GM19463 (cell line): Measurements from ENCODE around the gene RNFT2.

Experiments
- ATAC-seq: cut with Tn5 transposase; IDR thresholded peaks from one replicate; pipeline ENCODE4 v1.9.1; 2021; ENCODE audit warnings: mild to moderate bottlenecking, moderate library complexity; ENCODE audit not compliant: unreplicated experiment

Gene RNFT2, protein sequence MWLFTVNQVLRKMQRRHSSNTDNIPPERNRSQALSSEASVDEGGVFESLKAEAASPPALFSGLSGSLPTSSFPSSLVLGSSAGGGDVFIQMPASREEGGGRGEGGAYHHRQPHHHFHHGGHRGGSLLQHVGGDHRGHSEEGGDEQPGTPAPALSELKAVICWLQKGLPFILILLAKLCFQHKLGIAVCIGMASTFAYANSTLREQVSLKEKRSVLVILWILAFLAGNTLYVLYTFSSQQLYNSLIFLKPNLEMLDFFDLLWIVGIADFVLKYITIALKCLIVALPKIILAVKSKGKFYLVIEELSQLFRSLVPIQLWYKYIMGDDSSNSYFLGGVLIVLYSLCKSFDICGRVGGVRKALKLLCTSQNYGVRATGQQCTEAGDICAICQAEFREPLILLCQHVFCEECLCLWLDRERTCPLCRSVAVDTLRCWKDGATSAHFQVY

DNA sequence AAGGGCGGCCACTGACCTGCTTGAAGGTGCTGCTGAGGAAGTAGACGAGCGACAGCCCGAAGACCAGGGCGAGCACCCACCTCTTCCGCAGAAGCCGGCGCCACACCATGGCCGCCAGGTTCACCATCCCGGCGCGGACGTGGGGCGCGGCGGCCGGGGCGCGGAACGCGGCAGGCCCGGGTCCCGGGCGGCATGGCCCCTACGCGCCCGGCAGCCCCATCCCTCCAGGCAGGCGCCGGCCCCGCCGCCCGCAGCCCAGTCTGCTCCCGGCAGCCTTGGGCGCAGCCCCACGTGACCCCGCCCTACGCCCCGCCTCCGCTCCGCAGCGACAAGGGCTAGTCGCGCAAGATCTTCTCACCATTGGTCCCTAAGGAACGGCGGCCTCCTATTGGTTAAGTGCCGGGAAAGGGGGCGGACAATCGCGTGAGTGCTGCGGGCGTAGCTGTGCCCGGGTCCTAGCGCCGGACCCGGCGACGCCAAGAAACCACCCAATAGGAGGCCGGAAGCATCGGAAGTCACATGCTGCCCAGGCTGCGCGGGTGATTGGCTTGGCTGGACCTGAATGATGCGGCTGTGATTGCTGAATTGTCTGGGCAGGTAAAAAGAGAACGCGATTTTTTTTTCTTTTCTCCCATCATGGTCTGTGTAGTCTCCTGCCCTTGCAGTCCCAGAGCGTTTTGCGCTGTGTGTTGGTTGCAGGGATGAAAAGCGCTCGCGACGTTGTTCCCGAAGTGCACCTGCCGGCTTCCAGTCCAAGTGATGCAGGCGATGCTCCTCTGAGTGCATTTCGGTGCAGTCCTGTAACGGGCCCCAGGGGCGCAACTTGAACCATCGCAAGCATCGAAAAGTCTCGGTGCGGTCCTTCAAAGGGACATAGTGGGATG, at the start of gene RNFT2, which contains the start of gene SPRING1:
TSS of gene RNFT2 (plus strand) at position 542 of the 884 bp plus-strand sequence. CDS start 2,183 bp downstream, outside the sequence.
TSS of gene SPRING1 (minus strand) at position 296 of the 884 bp plus-strand sequence. CDS start at position 127, 169 bp downstream.
- peak; percentile 96 for ATAC-seq

DNA sequence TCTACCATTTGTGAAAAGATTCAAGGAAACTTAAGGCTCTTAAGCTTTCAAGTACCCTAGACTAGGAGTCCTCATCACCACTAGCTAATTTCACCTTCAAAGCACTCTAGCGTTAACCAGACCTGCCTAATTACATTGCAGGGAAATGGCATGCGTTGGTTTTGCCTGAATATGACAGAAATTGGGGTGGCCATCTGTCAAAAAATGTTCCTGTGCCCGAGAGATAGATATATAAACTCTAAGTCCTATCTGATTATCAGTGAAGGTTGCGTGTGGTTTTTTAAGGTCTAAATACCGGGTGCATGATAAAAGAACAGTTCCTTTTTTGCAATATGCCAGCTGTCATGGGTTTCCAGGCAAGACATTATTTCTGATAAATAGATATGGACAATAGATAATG, 48.6 kb upstream of the RNFT2 start:
- ATAC-seq: no peak

DNA sequence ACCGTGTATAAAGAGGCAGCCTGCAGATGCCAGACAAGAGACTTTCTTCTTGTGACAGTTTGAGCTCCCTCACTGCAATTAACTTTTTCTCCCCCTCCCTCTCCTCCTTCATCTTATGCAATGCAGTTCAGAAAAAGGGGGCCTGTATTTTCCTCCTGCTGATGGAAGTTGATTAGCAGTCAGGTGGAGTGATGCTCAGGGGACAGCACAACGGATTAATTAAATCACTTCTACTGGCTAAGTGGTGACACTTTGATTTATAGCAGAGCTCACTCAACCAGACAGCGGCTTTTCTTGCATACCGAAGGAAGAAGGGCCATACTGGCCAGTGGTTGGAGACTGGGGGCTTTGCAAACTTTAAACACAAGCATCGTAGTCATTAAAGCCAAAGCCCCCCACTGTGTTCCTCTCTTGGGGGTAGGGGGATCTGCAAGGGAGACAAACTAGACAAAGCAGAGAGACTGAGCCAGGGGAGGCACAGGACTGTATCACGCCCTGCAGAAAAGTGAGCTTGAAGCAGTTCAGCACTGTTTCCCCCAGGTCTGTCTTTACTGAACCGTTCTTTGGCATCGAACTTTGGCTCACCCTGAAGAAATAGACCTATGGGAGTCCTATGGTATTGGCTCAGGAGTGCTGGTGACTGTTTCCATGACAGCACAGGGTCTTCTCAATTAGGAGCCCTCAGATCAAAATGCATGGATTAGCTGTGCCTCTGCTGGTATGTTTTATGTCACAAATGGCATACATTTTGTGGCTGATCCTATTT, 48.0 kb upstream of the RNFT2 start:
- ATAC-seq: no peak

DNA sequence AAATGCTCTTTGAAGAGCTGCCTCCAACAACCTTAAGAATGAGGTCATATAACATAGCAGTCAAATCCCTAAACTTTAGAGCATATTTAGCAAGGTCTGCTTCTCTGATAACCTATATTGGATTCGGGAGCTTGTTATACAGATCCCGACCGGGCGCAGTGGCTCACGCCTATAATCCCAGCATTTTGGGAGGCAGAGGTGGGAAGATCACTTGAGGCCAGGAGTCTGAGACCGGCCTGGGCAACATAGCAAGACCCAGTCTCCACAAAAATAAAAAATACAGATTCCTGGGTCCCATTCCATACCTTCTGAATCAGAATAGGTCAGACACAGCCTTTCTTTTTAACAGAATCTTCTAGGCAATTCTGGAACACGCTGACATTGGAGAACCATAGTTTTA, 46.9 kb upstream of the RNFT2 start:
- no peak for ATAC-seq

DNA sequence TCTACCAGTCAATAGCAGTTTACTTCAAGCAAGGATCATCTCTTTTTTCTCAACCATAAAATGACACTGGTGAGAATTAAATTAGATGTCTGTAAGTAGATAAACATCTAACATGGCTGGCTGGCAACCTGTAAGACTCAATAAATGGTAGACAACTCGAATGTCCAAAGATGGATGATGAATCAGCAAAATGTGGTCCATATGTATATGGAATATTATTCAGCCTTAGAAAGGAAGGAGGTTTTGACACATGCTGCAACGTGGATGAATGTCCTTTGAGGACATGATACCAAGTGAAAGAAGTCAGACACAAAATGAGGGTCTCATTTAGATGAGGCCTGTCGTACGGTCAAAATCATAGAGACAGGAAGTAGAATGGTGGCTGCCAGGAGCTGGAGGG, 46.5 kb upstream of the RNFT2 start:
- ATAC-seq: no peak

DNA sequence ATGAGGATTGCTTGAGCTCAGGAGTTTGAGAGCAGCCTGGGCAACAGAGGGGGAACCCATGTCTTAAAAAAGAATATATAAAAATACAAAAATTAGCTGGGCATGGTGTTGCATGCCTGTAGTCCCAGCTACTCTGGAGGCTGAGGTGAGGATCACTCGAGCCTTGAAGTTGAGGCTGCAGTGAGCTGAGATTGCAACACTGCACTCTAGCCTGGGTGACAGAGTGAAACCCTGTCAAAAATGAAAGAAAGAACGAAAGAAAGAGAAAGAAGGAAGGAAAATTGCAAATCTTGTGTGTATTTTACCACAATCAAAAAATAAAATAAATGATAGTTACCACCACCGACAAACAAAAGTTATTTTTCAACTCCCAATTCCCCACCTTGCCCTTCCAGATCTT, 45.5 kb upstream of the RNFT2 start:
- ATAC-seq: no peak

DNA sequence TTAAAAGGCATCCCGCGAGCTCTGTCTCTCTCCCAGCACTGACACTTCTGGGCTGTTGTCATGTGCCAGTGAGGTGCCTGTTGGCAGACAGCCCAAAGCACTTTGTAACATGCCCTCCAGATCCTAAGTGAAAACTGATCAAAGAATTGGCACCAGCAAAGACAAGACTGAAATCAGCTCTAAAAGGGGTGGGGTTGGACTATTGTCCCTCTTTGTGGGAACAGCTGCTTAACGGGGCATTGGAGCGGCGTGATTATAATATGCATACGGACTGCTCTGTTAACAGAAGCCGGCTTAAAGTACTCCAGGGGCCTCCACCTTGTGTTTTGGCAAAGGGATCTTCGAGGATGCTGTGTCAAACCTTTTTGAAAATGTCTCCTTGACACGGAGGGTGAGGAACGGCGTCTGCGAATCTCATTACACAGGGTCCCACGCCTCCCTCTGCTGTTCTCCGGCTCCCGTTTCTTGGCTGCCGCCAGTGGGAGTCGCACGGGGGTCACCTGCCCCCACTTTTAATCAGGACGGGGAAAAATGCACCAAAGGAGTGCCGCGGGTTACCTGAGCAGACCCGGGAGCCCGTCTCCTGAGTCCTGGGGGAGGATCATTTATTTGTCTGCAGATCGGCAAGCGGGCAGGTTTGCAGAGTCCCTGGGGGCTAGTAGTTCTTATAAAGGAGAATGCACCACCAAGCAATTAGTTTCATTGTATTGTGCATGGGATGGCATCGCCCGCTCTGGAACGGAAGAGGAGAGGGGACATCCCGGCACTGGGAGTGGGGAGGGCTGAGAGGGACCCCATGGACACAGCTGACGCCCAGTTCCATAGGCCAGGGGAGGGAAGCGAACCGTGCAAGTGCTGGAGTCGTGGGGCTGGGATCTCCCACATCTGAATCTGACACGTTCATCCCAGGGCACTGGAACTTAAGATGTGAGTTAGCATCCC, 44.6 kb upstream of the RNFT2 start:
- no peak for ATAC-seq

DNA sequence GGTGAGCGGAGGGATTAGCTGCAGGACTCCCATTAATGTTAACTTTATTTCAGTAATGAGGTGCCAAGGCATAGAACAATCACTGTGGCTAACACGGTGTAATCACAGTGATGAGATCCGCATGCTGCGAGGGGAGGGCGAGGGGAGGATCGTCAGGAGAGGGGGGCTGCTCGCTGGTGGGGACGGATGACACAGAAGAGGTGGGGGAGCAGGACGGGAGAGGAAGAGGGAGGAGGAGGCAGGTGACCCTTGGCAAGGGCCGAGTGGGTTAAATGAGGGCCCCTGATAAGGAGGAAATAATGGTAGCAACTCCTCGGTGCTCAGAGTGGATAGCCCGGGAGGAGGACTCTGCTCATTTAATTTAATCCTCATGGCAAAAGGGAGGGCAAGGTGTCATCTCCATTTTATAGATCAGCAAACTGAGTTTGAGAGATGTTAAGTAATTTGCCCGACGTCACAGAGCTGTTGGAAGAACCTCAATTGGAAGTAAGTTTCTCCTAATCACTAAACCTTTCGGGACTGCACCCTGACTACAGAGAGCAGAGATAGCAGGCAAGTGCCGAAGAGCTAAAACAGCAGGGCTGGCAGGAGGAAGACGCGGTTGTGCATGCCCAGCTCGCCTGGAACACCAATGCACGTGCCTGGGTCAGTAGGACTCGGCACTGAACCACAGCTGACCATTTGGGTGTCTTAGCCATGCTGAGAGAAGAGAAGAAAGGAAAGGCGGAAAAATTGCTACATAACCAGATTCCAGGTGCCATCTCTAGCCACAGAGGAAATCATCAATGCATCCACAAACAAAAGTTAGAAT, 43.3 kb upstream of the RNFT2 start:
- ATAC-seq: no peak

DNA sequence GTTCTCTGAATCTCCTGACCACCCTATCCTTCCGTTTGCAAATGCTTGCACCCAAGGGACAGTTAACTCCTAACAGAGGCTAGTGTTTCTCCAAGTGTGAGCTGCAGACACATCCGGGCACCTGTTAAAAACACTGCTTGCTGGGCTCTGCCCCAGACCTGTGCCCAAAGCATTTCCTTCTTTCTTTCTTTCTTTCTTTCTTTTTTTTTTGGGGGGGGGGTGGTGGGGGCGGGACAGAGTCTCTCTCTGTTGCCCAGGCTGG, 42.7 kb upstream of the RNFT2 start:
- ATAC-seq: no peak

DNA sequence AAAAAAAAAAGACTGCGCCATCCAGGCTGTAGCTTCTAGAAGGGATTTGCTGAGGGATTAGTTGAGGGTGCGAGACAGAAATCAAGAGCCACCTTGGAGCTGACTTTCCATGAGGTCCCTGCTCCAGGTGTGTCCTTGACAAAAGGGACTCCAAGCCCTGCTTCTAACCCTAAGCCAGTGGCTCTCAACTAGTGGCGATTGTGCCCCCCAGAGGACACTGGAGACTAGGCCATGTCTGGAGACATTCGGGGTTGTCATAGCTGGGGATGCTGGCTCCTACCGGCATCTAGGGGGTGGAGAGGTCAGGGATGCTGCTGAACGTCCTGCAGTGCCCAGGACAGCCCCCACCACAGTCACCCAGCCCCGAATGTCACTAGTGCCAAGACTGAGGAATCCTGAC, 40.8 kb upstream of the RNFT2 start:
- no peak for ATAC-seq

DNA sequence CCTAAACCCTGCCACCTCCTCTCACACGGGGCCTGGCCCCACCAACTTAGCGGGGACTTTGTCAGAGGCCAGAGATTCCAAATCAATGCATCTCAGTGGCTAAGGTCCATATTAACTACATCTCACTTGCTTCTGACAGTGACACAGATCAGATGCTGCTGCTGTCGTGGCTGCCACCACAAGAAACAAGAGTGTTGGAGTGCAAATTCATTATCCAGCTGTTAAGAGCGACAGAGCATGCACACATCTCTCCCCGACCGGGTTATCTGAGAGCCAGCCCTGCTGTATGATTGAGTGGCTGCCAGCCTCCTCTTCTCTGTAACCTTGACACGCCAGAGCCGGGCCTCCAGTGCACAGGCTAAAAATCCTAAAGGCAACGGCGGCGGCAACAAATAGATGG, 40.4 kb upstream of the RNFT2 start:
- no peak for ATAC-seq

DNA sequence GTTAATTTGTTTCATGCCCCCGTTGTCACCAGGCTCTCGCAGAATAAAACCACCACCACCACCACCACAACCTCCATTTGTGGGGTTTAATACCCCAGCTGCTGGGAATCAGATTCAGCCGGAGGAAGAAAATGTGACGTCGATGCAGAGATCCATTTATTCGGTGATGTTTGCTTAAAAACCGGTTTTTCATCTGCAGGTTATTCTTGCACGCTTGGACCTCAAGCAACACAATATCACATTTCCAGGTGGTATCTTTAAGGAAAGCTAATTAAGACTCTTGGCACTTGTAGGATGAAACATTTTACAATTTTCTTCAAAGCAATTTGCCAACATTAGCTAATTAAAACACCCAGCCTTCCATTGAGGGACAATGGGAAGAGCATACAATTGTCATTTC, 40.0 kb upstream of the RNFT2 start:
- no peak for ATAC-seq

DNA sequence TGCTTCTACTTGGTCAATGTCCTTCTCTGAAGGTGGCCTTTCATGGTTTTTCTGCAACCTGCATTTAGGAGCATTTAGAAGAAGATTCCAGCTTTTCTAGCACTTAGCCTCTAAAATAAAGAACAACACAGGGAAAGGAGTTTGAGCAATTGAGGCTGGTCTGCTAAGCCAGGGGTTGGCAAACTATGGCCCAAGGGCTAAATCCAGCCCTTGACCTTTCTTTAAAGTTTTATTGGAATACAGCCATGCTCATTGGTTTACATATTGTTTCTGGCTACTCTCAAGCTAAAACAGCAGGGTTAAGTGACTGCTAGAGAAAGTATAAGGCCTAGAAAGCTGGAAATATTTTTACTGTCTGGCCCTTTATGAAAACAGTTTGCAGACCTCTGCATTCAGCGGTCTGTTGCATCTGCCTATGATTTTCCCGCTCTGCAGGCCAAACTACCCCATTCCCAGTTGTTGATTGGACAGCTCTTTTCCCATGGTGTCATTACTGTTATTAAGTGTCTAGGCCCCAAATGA, 39.5 kb upstream of the RNFT2 start:
- ATAC-seq: no peak

DNA sequence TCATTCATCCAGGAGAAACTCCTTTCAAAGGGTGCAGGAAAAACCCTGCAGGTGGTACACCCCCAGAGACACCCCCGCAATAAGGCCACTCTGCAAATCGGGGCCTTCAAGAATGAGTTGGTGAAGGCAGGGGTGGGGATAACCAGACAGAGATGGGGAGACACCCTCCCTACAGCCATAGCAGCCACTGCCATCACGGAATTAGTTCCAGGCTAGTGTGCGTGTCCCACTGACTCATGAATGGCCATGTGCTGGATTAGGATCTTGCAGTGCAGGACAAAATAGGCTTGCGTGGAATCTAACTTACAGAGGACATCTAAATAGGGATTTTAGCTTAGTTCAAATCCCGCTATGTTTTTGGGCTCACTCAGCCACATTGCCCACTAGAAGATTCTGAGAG, 38.0 kb upstream of the RNFT2 start:
- ATAC-seq: no peak

DNA sequence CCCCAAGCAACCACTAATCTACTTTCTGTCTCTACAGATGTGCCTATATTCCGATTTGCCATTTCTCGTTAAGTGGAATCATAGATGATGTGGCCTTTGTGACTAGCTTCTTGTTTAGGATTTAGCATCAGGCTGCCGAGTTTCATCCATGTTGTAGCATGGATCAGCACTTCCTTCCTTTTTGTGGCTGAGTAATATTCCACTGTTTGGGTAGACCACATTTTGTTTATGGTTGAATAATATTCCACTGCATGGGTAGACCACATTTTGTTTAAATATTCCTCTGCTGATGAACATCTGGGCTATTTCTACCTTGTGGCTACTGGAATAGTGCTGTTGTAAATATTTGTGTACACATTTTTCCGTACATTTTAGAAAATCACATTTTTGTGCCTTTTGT, 36.7 kb upstream of the RNFT2 start:
- no peak for ATAC-seq

DNA sequence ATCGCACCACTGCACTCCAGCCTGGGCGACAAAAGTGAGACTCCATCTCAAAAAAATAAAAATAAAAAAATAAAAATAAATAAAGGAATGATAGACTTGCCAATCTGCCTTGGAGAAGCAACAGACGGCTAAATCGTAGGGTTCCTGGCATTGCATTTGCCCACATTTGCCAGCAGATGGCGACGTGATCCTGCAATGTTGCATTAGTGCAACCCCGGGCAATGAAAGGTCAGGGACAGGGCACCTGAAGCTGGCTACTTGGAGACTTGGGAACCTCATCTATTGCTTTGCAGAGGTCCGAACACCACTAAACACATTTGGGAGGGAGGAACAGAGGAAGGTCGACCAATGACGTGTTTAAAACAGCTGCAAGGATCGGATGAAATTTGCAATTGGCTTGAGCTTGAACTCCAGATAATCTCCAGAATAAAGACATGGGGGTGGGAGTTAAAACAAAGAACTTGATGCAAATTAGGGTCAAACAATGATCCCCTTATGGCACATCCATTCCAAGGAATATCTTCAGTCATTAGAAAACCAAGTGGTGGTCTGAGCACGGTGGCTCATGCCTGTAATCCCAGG, 34.8 kb upstream of the RNFT2 start:
- no peak for ATAC-seq

DNA sequence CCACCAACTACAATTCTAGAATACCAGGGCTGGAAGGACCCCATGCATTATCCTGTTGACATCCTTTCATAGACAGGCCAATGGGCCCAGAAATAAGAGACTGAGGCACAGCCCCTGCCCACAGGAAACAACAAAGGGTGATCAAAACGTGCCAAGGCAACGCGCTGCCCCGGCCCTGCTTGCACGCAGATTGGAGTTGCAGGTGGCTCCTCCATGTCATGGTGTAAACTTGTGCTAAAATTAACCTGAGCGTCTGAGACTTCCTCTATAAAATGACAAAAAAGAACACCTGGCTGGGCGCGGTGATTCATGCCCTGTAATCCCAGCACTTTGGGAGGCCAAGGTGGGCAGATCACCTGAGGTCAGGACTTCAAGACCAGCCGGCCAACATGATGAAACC, 30.4 kb upstream of the RNFT2 start:
- ATAC-seq: no peak

DNA sequence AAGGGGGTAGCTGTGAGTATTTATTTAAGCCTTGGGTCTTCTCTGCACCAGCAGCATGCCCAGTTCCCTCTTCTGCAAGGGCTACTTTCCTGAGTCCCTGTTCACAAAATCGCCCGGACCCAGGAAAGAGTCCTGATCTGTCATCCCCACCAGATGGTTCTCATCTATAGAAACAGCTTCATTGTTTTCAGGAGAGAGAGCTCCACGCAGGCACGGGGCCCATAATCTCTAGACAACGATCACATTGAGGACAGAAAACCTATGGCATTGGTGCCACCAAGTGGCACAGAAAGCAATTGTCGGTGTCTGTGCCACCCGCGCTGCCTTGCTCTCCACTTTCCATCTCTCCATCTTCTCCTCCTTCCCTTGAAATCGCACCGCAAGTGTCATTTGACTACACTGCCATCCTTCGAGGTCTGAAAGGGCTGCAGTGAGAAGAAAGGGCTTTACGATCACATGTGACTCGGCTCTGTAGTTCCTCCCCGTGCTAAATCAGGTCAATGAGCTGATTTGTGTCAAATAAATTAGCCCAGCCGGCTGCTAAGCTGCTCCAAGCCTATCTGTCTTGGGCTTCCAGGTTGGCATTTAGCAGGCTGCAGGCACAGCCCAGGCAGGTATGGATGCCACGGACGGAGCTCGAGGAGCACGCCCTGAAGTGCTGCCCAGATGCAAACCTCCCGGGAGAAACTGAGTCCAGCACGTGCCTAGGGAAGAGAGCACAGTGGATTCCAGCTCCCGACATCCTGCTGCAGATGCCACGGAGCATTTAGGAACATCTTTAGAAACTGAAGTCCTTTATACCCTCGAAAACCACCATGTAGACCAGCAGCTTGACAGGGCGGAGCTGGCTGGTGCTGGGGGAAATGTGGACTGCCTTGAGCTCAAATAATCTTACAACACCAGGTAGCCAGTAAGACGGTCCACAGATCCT, 29.0 kb upstream of the RNFT2 start:
- peak; percentile 45 for ATAC-seq
